T follicular helper cell (primary cell): Measurements from ENCODE around the gene HOXA2.

Experiments used
- DNase-seq: peaks from one replicate; pipeline ENCODE4 v3.0.0-alpha.2; 2020; ENCODE audit warnings: low read depth

Gene HOXA2

GRCh38 chr7:27111751-27112277, 9.3 kb upstream of the HOXA2 start:
- DNase-seq = no peak

GRCh38 chr7:27111042-27111750, 8.7 kb upstream of the HOXA2 start:
- DNase-seq = no peak

GRCh38 chr7:27110186-27111031, 7.9 kb upstream of the HOXA2 start:
- no peak for DNase-seq

GRCh38 chr7:27109466-27110185, 7.1 kb upstream of the HOXA2 start:
- DNase-seq = no peak

GRCh38 chr7:27108390-27109127, 6.1 kb upstream of the HOXA2 start:
- DNase-seq = no peak

GRCh38 chr7:27107391-27108381, 5.2 kb upstream of the HOXA2 start:
- no peak for DNase-seq

GRCh38 chr7:27106901-27107240, 4.4 kb upstream of the HOXA2 start:
- DNase-seq = no peak

GRCh38 chr7:27106181-27106900, 3.9 kb upstream of the HOXA2 start:
- no peak for DNase-seq

GRCh38 chr7:27105301-27106031, 3.0 kb upstream of the HOXA2 start:
- DNase-seq = no peak

GRCh38 chr7:27104341-27105058, 2.0 kb upstream of the HOXA2 start:
- DNase-seq = no peak

GRCh38 chr7:27103489-27104226, 1.2 kb upstream of the HOXA2 start:
- DNase-seq = no peak

GRCh38 chr7:27101957-27102580, 414 bp downstream of the HOXA2 start:
- DNase-seq = no peak

GRCh38 chr7:27101171-27101956, 1.1 kb downstream of the HOXA2 start:
- DNase-seq = no peak

- DNase-seq = no peak
These were observed 1.8 kb downstream of the HOXA2 start for GRCh38 chr7:27100694-27101170.

GRCh38 chr7:27099453-27100370, 2.8 kb downstream of the HOXA2 start:
- DNase-seq = no peak
